ENCODE measurements around the gene CXCL12. TPM values are rescaled to one million over a fixed set of nuclear protein-coding genes. Genes with fewer than 3 reads are reported as not detected.

CXCL12 gene
- total RNA-seq, 1 donor from 2014 or later = 394 TPM

DNA sequence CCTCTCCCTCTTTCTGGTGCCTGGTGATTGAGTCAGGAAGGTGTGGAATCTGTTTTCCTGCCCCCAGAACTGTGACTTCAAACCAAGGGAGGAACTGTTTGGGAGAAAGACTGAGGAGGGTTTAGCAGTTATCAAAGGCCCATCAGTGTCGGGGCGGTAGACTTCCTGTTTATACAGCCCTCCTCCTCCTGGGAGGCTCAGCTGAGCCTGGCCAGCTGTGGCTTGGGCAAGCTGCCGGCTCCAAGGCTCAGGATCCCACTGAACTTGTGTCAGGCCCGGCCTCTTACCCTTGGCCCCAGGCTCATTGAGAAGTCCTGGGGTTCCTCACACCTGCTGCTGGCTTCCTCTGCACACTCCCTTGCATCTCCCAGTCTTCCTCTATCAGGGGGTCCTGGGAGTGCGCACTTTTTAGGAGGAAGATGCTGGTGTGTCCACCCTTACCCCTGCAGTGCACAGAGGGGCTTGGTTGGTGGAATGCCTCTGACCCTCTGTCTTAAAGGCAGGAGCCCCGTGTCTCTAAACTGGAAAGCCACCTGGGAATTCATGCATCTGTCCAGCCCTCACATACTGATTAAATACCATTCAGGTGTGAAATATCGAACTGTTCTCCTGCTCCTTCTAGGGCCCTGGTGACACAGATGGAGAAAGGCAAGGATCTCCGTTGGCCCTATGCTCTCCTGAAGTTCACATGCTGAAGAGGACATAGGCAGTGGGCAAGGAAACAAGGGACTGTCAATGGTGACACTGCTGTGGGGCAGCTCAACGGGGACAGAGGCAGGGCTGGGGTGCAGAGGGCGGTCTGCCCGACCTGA is 32.4 kb downstream of the CXCL12 start:
- peak; percentile 91 for ATAC-seq
- intact Hi-C loops (cut with DNase I) = no loop called here
- peak; percentile 67 for DNase-seq (ENCODE audit: low spot score)

GRCh38 chr10:44348496-44348895 is 36.4 kb downstream of the CXCL12 start:
- ATAC-seq (no peak), DNase-seq (ENCODE audit: low spot score) (peak; percentile 14)
- intact Hi-C loops (cut with DNase I) = no loop called here

GRCh38 chr10:44347609-44348400 is 37.1 kb downstream of the CXCL12 start:
- ATAC-seq (no peak), DNase-seq (ENCODE audit: low spot score) (no peak)
- intact Hi-C loops (cut with DNase I) = no loop called here

DNA sequence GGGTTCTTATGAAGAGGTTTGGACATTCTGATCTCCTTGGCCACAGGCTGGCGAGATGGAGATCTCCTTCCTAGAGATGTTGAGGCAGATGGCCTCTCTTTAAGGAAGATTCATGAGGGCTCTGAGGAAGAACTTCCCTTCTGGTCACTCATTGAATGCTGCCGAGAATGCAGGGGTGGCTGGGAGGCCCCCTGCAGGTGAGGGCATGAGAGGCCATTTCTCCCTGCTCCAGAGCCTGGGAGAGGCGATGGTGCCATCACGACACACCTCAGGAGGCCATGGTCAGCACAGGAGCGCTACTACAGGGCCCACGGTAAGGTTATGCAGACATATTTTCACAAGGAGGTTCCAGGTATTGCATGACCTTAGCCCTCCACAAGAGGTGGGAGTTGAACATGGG is 40.2 kb downstream of the CXCL12 start:
- no peak for DNase-seq (ENCODE audit: low spot score)
- intact Hi-C loops (cut with DNase I) = no loop called here
- ATAC-seq = no peak

DNA sequence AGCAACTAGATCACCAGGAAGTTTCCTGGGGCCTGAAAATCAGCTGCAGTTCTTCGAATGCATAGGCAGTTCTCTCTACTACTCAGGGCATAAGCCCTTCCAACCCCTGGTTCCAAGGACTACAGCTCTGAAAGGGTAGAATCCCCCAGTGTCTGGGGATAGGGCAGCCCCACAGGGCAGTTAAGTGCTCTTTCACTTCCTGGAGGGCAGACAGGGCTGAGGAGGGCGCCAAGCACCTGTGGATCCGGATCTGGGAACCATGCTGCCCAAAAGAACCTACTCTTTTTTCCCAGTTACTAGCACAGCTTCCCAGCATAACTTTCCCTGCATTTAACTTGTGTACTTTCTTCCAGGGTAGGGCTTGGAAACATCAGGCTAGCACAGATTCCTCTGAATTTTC is 41.1 kb downstream of the CXCL12 start:
- peak; percentile 21 for ATAC-seq
- intact Hi-C loops (cut with DNase I) = no loop called here

DNA sequence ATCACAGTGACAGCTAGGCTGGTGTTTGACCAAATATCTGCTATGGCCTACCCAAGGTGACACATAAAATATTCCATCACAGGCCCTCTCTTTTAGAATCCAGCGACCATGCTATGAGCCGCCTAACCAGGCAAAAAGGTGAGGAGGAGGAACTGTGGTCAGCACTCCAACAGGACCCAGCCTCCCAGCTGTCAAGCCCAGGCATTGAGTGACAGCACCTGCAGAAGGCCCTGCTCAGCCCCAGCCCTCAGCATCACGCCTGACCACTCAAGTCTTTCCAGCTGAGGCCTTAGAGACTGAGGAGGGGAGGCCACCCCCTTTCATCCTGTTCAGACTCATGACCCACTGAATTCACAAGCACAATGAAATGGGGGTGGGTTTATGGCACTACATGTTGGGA is 43.0 kb downstream of the CXCL12 start:
- intact Hi-C loops (cut with DNase I) = no loop called here
- DNase-seq (ENCODE audit: low spot score) (no peak), ATAC-seq (no peak)

More for the DNA sequence above, 41.1 kb downstream of the CXCL12 start:
- no peak for DNase-seq (ENCODE audit: low spot score)

- ATAC-seq (peak; percentile 20), DNase-seq (ENCODE audit: low spot score) (no peak)
- intact Hi-C loops (cut with DNase I) = no loop called here
Measured at GRCh38 chr10:44340557-44340956, 44.3 kb downstream of the CXCL12 start.

GRCh38 chr10:44339218-44339617 is 45.7 kb downstream of the CXCL12 start:
- intact Hi-C loops (cut with DNase I) = no loop called here
- no peak for ATAC-seq
- DNase-seq (ENCODE audit: low spot score) = no peak

DNA sequence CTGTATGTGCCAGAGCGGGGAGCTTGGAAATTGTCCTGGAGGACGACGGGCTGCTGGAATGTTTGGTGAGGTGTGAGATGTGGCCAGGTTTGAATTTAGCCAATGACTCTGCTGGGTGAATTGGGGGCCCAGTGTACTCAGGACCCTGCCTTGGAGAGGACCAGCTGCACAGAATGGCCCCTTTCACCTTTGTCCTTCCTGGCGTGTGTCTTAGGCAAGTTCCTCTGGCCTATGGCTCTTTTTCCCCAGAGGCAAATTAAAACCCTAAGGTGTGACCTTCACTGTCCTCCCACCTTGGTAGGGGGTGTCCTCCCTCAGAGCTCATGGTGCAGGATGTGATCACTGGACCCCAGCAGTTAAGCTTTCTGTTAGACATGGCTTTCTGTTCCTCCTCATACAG is 47.8 kb downstream of the CXCL12 start:
- no peak for DNase-seq (ENCODE audit: low spot score)
- intact Hi-C loops (cut with DNase I) = no loop called here
- ATAC-seq = no peak

- ATAC-seq = no peak
- no peak for DNase-seq (ENCODE audit: low spot score)
- intact Hi-C loops (cut with DNase I) = no loop called here
Measured at GRCh38 chr10:44335330-44336021, 49.4 kb downstream of the CXCL12 start.

GRCh38 chr10:44334621-44335184 is 50.2 kb downstream of the CXCL12 start:
- intact Hi-C loops (cut with DNase I) = no loop called here
- ATAC-seq (peak; percentile 92), DNase-seq (ENCODE audit: low spot score) (no peak)

DNA sequence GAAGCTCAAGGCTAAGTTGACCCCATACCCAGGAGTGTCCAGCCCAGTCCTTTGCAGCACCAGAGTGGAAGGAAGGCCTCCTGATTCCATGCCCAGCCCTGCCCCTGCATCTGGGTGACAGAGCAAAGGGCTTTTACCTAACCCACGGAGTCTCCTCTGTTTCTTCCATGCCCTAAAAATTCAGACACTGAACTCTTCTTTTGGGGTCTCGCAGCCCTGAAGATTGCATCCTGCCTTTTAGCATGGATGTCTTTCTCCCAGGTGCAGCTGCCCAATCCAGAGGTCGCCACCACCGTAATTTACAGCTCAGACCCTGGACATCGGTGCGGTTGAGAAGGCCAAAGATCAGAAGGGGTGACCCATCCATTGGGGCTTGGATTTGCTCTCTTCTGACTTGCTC is 50.8 kb downstream of the CXCL12 start:
- DNase-seq (ENCODE audit: low spot score) (no peak), ATAC-seq (no peak)
- intact Hi-C loops (cut with DNase I) = no loop called here

DNA sequence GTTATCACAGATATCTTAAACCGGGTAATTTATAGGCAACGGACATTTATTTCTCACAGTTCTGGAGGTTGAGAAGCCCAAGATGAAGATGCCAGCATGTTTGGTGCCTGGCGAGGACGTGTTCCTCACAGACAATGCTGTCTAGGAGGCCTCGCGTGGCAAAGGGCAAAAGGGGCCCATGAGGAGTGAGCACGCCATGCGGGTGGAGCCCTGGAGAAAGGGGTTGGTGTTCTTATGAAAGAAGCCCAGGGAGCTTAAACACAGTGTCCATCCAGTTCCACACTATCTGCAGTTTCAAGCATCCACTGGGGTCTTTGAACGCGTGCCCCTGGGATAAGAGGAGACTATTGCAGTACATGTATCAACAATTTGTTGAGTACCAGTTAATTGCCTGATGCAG is 51.4 kb downstream of the CXCL12 start:
- DNase-seq (ENCODE audit: low spot score) = no peak
- intact Hi-C loops (cut with DNase I) = no loop called here

GRCh38 chr10:44332465-44332864 is 52.4 kb downstream of the CXCL12 start:
- no peak for ATAC-seq
- intact Hi-C loops (cut with DNase I) = no loop called here

More for the DNA sequence above, 51.4 kb downstream of the CXCL12 start:
- ATAC-seq = no peak

DNA sequence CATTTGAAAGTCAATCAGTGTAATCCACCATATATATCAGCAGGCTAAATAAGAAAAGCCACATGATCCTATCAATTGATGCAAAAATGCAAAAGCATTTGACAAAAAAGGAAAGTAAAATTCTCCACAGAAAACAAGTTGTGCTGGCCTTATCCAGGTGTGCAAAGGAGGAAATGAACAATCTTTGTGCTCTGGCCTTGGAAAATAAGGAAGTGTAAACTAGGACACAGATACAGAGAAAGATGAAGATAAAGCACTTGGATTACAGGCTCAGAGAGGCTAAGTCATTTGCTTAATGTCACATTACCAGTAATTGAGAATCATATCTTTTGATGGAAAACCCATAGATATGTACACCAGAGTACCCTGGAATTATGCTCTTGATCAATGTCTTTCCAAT is 54.5 kb downstream of the CXCL12 start:
- ATAC-seq (no peak), DNase-seq (ENCODE audit: low spot score) (no peak)
- intact Hi-C loops (cut with DNase I) = no loop called here

More at GRCh38 chr10:44332465-44332864, 52.4 kb downstream of the CXCL12 start:
- no peak for DNase-seq (ENCODE audit: low spot score)

DNA sequence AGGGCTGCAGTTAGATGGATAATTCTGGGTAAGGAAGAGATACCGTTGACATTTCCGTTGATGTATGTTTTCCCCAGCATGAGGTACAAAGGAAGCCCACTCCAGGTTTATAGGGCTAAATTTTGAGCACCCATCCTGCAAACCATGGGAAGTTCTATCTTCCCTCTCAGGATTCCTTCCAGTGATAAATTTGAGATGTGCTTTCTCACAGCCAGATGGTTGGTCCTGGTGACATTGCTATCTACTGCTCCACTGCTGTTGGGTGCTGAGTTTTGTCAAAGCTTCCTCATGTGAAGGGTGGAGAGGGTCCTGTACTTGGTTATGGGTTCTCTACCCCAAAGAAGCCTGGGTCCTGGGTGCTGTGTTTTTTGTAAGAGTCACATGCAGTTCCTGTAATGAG is 57.4 kb downstream of the CXCL12 start:
- intact Hi-C loops (cut with DNase I) = no loop called here
- no peak for ATAC-seq

More for the DNA sequence above, 57.4 kb downstream of the CXCL12 start:
- no peak for DNase-seq (ENCODE audit: low spot score)
